Mesangial cell (primary cell): Measurements from ENCODE around the gene IL1R2. TPM values are rescaled to one million over a fixed set of nuclear protein-coding genes. Genes with fewer than 3 reads are reported as not detected.

Source experiments
- total RNA-seq: library from RNA; depleted of rRNA; stranded (reverse); fragments of >200 nt; gene quantifications from 2 replicates; pipeline ENCODE4 v1.2.3, GENCODE V29; 2015

IL1R2 gene
- total RNA-seq, result 0.38 TPM in 1 of 2 replicates, not detected in the other

GRCh38 chr2:101991721-101992145 lies at the start of gene IL1R2:
IL1R2 (plus strand) TSS chr2:101991960; CDS start chr2:102008576, 16,616 bp downstream.

Other genes starting within 250 kb of the IL1R2 start
- gene IL1R1, start 150.8 kb downstream of the IL1R2 start, total RNA-seq, result 10.3 and 36.4 TPM in 2 replicates
- gene IL1RL2, start 195.1 kb downstream of the IL1R2 start, total RNA-seq, result 0.51 TPM in 1 of 2 replicates, not detected in the other